ENCODE data around the gene INKA2.
A peak's percentile ranks its signal among the peaks of the same experiment; 100 is the strongest.

INKA2 gene

GRCh38 chr1:111777301-111777700 lies 38.1 kb upstream of the INKA2 start:
- no peak for TF ChIP-seq CTCF (IDR thresholded peaks at IDR 0.05; ENCODE audit: insufficient read depth, missing control alignments)
- DNase-seq (ENCODE audit: insufficient read length, low spot score) (no peak), FAIRE-seq (no peak)

GRCh38 chr1:111776861-111777260 lies 37.7 kb upstream of the INKA2 start:
- DNase-seq (ENCODE audit: insufficient read length, low spot score) (no peak), FAIRE-seq (no peak)
- no peak for TF ChIP-seq CTCF (IDR thresholded peaks at IDR 0.05; ENCODE audit: insufficient read depth, missing control alignments)

GRCh38 chr1:111776391-111776790 lies 37.2 kb upstream of the INKA2 start:
- TF ChIP-seq CTCF (IDR thresholded peaks at IDR 0.05; ENCODE audit: insufficient read depth, missing control alignments) = no peak
- no peak for DNase-seq (ENCODE audit: insufficient read length, low spot score)
- no peak for FAIRE-seq

GRCh38 chr1:111775966-111776365 lies 36.8 kb upstream of the INKA2 start:
- TF ChIP-seq CTCF (IDR thresholded peaks at IDR 0.05; ENCODE audit: insufficient read depth, missing control alignments) = no peak
- FAIRE-seq = no peak
- no peak for DNase-seq (ENCODE audit: insufficient read length, low spot score)

- no peak for FAIRE-seq
- no peak for DNase-seq (ENCODE audit: insufficient read length, low spot score)
- no peak for TF ChIP-seq CTCF (IDR thresholded peaks at IDR 0.05; ENCODE audit: insufficient read depth, missing control alignments)
Observed at GRCh38 chr1:111770916-111771315, 31.7 kb upstream of the INKA2 start.

GRCh38 chr1:111769517-111770146 lies 30.4 kb upstream of the INKA2 start:
- peak; percentile 29 for FAIRE-seq
- TF ChIP-seq CTCF (IDR thresholded peaks at IDR 0.05; ENCODE audit: insufficient read depth, missing control alignments) = peak; percentile 91
- DNase-seq (ENCODE audit: insufficient read length, low spot score) = no peak

- TF ChIP-seq CTCF (IDR thresholded peaks at IDR 0.05; ENCODE audit: insufficient read depth, missing control alignments) = no peak
- DNase-seq (ENCODE audit: insufficient read length, low spot score) (no peak), FAIRE-seq (no peak)
Observed at GRCh38 chr1:111768625-111769024, 29.4 kb upstream of the INKA2 start.
